ENCODE data around the gene PON3.

PON3 gene

DNA sequence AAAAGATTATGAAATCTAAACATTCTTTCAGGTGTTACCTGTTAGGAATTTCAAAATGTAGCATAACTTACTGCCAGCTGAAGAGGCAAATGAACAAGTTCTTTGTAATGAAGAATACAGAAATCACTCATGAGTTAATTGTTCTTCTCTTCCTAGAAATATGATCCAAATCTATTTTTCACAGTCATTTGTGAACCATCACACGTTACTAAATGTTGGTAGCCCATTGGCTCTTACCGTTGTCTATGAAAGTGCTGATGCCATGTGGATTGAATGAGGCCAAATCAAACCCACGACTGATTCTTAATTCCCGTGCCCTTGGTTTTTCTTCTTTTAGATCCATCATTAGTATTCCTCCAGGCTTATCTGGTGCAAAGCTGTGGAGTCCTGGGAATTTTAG, 15.9 kb upstream of the PON3 start:
- TF ChIP-seq, protein P1, sequence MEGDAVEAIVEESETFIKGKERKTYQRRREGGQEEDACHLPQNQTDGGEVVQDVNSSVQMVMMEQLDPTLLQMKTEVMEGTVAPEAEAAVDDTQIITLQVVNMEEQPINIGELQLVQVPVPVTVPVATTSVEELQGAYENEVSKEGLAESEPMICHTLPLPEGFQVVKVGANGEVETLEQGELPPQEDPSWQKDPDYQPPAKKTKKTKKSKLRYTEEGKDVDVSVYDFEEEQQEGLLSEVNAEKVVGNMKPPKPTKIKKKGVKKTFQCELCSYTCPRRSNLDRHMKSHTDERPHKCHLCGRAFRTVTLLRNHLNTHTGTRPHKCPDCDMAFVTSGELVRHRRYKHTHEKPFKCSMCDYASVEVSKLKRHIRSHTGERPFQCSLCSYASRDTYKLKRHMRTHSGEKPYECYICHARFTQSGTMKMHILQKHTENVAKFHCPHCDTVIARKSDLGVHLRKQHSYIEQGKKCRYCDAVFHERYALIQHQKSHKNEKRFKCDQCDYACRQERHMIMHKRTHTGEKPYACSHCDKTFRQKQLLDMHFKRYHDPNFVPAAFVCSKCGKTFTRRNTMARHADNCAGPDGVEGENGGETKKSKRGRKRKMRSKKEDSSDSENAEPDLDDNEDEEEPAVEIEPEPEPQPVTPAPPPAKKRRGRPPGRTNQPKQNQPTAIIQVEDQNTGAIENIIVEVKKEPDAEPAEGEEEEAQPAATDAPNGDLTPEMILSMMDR (IDR thresholded peaks at IDR 0.05; ENCODE audit: control extremely low read depth, extremely low read depth, low read depth, missing control alignments): no peak
- ChIA-PET CTCF (interaction anchor here (0.6 to 1.6 kb wide), 4 partner anchors 10 to 118 kb away, joined by 3 to 4 read pairs (median 3); partner anchors contain the start of gene PON3), POLR2A (interaction anchor here (0.5 kb wide), 1 partner anchor 88 kb away, joined by 5 read pairs; no protein-coding TSS in a partner anchor)
- no peak for DNase-seq (ENCODE audit: extremely low spot score)

DNA sequence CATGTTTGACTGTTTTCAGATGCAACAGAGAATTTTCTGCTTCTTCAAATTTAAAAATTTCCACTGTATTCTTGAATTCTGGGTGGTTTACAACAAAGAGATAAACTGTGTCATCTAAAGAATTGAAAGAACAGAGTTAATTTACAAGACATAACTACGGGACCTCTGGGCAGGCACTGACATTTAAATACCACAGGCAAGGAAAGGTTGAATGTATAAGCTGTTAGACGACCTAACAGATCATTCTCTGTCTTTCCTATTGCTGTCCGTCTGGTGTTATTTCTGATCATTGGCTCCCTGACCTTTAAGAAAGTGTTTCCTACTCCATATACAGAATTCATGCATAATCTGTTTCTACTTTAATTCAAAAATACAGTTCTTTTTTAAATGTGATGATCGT, 15.5 kb upstream of the PON3 start:
- CTCF ChIA-PET: interaction anchor here (0.6 to 1.7 kb wide), 4 partner anchors 10 to 140 kb away, joined by 3 to 4 read pairs (median 3); no protein-coding TSS in a partner anchor
- TF ChIP-seq, protein P1 (IDR thresholded peaks at IDR 0.05; ENCODE audit: control extremely low read depth, extremely low read depth, low read depth, missing control alignments): no peak
- DNase-seq (ENCODE audit: extremely low spot score): no peak
- POLR2A ChIA-PET: interaction anchor here (0.5 kb wide), 1 partner anchor 88 kb away, joined by 5 read pairs; no protein-coding TSS in a partner anchor

DNA sequence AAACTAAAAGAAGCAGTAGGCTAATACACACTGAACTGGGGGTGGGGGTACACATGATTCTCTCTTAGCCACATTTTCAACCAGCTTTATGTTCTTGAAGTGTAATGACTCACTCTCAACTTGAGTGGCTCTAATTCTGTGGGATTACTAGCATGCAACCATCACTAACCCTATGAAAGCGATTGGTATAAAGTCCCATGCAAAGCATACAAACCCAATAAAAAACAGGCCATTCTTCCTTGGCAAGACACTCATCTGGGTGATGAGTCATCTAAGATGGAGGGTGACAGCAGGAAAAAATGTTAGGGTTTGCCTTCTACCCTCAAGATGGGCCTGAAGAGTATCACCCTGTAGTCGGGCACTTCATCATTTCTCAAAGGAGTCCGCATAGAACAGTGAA, 14.9 kb upstream of the PON3 start:
- TF ChIP-seq, protein P1 (IDR thresholded peaks at IDR 0.05; ENCODE audit: control extremely low read depth, extremely low read depth, low read depth, missing control alignments): no peak
- POLR2A ChIA-PET: no interaction called here

DNA sequence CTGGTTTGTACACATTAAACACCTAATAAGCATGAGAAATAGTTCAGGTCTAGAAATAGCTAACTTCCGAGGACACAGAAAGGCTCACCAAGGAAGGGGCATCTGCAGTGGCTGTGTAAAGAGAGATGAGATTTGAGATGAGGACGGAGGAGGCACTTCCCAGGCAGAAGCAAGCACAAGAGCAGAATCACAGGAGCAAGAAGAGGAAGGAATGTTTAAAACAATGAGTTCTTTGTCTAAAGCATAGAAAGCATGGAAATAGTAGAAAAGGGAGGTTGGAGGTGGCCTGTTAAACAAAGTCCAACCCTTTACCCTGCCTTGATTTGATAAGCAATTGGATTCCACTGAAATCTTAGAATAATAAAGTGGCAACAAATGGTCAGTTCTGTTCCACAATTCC, 11.6 kb upstream of the PON3 start:
- TF ChIP-seq, protein P1 (IDR thresholded peaks at IDR 0.05; ENCODE audit: control extremely low read depth, extremely low read depth, low read depth, missing control alignments): no peak
- no peak for DNase-seq (ENCODE audit: extremely low spot score)
- POLR2A ChIA-PET: no interaction called here
- CTCF ChIA-PET: interaction anchor here (1.1 to 2.7 kb wide), 3 partner anchors 11 to 22 kb away, joined by 4 to 12 read pairs (median 8); partner anchors contain the start of gene PON3

More for the DNA sequence above, 14.9 kb upstream of the PON3 start:
- CTCF ChIA-PET: interaction anchor here (1.1 to 1.7 kb wide), 3 partner anchors 20 to 141 kb away, joined by 3 to 4 read pairs (median 3); no protein-coding TSS in a partner anchor
- no peak for DNase-seq (ENCODE audit: extremely low spot score)

DNA sequence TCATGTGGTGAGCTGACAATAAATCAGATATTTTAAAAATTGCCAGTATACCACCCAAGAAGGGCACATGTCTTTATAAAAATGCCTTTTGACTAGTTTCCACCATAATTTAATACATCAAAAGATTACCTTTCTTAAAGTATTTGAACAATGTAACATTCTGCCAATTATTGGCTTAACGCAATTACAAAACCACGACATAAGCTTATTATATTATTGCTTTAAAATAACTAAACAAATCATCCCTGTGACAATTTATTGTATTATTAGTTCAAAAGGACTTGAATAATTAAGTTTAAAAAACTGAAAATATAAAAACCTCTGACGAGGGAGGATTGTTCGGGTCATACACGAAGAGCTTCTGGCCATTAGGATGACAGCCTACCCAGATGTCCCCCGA, 9.6 kb upstream of the PON3 start:
- POLR2A ChIA-PET: interaction anchor here (0.7 kb wide), 1 partner anchor 1328 kb away, joined by 3 read pairs; no protein-coding TSS in a partner anchor

DNA sequence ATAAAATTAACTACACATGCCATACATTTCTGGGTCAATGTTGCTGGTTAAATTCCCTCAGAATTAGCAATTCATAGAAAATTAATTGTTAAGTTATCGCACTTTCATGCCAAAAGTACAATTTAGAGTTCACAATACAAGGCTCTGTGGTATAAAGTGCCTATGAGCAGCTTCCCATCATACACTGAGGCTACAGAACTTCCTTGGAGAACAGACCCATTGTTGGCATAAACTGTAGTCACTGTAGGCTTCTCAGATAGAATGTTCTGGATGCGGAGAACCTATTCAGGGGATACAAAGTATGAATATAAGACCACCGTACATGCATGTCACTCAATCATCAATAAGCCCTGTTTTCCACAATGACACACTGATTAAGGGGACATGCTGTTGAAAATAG, 9.0 kb upstream of the PON3 start:
- DNase-seq (ENCODE audit: extremely low spot score): no peak
- CTCF ChIA-PET: interaction anchor here (2.1 to 2.7 kb wide), 2 partner anchors 9 to 106 kb away, joined by 6 to 12 read pairs; partner anchors contain the start of gene PON3
- POLR2A ChIA-PET: no interaction called here
- TF ChIP-seq, protein P1 (IDR thresholded peaks at IDR 0.05; ENCODE audit: control extremely low read depth, extremely low read depth, low read depth, missing control alignments): no peak

More for the DNA sequence above, 9.6 kb upstream of the PON3 start:
- DNase-seq (ENCODE audit: extremely low spot score): no peak
- CTCF ChIA-PET: interaction anchor here (0.9 to 2.7 kb wide), 4 partner anchors 9 to 106 kb away, joined by 3 to 12 read pairs (median 7); partner anchors contain the start of gene PON3
- TF ChIP-seq, protein P1 (IDR thresholded peaks at IDR 0.05; ENCODE audit: control extremely low read depth, extremely low read depth, low read depth, missing control alignments): no peak
